ENCODE measurements around the gene SOBP. TPM values are rescaled to one million over a fixed set of nuclear protein-coding genes. Genes with fewer than 3 reads are reported as not detected.

Gene SOBP
- total and polyA plus RNA-seq, 2 donors (not counting 3 experiments of a cell fraction or from before 2014, with no cell fraction given), result 0.35 to 6.6 TPM

DNA sequence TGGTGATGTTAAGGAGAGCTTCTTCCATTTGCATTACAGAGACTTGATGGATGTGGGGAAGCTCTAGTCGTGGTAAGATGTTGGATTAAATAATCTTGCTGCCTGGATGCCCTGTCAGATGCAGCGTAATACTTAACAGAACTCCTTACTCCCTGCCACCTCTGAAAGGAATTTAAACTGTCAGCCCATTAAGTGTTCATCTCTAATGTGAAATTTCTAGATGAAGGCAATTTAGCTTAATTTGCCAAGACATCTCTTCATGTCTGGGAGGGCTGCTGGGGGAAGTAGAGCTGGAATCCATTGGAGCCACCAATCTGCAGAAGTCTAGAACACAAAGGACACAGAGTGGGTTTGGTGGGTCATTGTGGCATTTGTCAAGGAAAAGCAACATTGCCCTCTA lies 64.4 kb downstream of the SOBP start:
- CTCF ChIA-PET, result interaction anchor here (0.9 to 2.2 kb wide), 3 partner anchors 10 to 18 kb away, joined by 3 to 6 read pairs (median 3); no protein-coding TSS in a partner anchor

More for the DNA sequence above, 64.4 kb downstream of the SOBP start:
- intact Hi-C loops (cut with micrococcal nuclease), result no loop called here
- no TSS peak for BruUV-seq (replicated peaks)
- dilution Hi-C loops (cut with MboI; ENCODE audit: extremely low pct_ligation_motif_present, low sequenced_read_pairs), result no loop called here
- POLR2A ChIA-PET, result no interaction called here
- Histone ChIP-seq H3K4me2 (ENCODE audit: insufficient read depth, low read length) (no peak overlapping the region), H3K79me2 (ENCODE audit: control insufficient read depth, insufficient read depth, low read length) (no peaks in the 10 kb centered on the region), H3K27me3 (ENCODE audit: control insufficient read depth in 2 of 2, insufficient read depth in 2 of 2, low read length in 2 of 2) (no peaks in the 10 kb centered on the region), H3K9ac (replicated peaks; ENCODE audit: extremely low read depth, insufficient read depth, low read length) (no peak overlapping the region), H3K36me3 (ENCODE audit: control insufficient read depth in 2 of 2, extremely low read depth in 1 of 2, insufficient read depth in 2 of 2, low read length in 2 of 2) (no peaks in the 10 kb centered on the region), H3K27ac (ENCODE audit: insufficient read depth, low read depth, low read length) (no peak overlapping the region), H3K9me3 (replicated peaks; ENCODE audit: control insufficient read depth, insufficient read depth, low read length) (no peaks in the 10 kb centered on the region), H4K20me1 (replicated peaks; ENCODE audit: control insufficient read depth, extremely low read depth, insufficient read depth, low read length) (no peaks in the 10 kb centered on the region), H3K4me1 (ENCODE audit: control insufficient read depth, extremely low read depth, insufficient read depth, low read length) (no peaks in the 10 kb centered on the region), H2AFZ (ENCODE audit: low read depth, low read length) (no peak overlapping the region), H3K9me1 (replicated peaks; ENCODE audit: control insufficient read depth, extremely low read depth, insufficient read depth, low read length) (no peaks in the 10 kb centered on the region), H3K4me3 (replicated peaks in 1 of 3; ENCODE audit: insufficient read depth in 1 of 3, low read depth in 1 of 3, low read length in 3 of 3) (no peak overlapping the region)
- DNase-seq (ENCODE audit: low read depth, low spot score) (no peak), FAIRE-seq (no peak)
- TF ChIP-seq, protein P1, sequence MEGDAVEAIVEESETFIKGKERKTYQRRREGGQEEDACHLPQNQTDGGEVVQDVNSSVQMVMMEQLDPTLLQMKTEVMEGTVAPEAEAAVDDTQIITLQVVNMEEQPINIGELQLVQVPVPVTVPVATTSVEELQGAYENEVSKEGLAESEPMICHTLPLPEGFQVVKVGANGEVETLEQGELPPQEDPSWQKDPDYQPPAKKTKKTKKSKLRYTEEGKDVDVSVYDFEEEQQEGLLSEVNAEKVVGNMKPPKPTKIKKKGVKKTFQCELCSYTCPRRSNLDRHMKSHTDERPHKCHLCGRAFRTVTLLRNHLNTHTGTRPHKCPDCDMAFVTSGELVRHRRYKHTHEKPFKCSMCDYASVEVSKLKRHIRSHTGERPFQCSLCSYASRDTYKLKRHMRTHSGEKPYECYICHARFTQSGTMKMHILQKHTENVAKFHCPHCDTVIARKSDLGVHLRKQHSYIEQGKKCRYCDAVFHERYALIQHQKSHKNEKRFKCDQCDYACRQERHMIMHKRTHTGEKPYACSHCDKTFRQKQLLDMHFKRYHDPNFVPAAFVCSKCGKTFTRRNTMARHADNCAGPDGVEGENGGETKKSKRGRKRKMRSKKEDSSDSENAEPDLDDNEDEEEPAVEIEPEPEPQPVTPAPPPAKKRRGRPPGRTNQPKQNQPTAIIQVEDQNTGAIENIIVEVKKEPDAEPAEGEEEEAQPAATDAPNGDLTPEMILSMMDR (IDR thresholded peaks at IDR 0.05; ENCODE audit: extremely low read depth in 1 of 2, insufficient read depth in 1 of 2, low read depth in 1 of 2, low read length in 2 of 2), result no peak
- TF ChIP-seq MAX (IDR thresholded peaks at IDR 0.05; ENCODE audit: insufficient read depth, insufficient read length) (no peak), GATA2 (IDR thresholded peaks at IDR 0.05; ENCODE audit: insufficient read depth, insufficient read length, low read depth, low read length) (no peak), EZH2 (IDR thresholded peaks at IDR 0.05; ENCODE audit: borderline replicate concordance, low read depth, low read length, severe bottlenecking) (no peak), POLR2AphosphoS5 (IDR thresholded peaks at IDR 0.05; ENCODE audit: insufficient read depth, low read depth, low read length) (no peak), POLR2A (IDR thresholded peaks at IDR 0.05; ENCODE audit: low read depth, low read length) (no peak), FOS (IDR thresholded peaks at IDR 0.05; ENCODE audit: borderline replicate concordance, insufficient read depth, low read length) (no peak), MYC (IDR thresholded peaks at IDR 0.05; ENCODE audit: low read depth, low read length) (no peak), JUN (IDR thresholded peaks at IDR 0.05; ENCODE audit: borderline replicate concordance, insufficient read depth, insufficient read length, low read depth) (no peak)
